NK-92 (cell line): ENCODE results near the gene EN1.

Source experiments
- DNase-seq: peaks from one replicate; lab custom pipeline; 2025; ENCODE audit not compliant: unreplicated experiment; lab: John Stamatoyannopoulos, UW

EN1 gene

GRCh38 chr2:118856330-118856977, 9.0 kb upstream of the EN1 start:
- DNase-seq = no peak

GRCh38 chr2:118855451-118856279, 8.2 kb upstream of the EN1 start:
- no peak for DNase-seq

GRCh38 chr2:118854507-118855345, 7.3 kb upstream of the EN1 start:
- no peak for DNase-seq

- no peak for DNase-seq
These were observed 6.3 kb upstream of the EN1 start for GRCh38 chr2:118853651-118854291.

- DNase-seq = no peak
These were observed 5.7 kb upstream of the EN1 start for GRCh38 chr2:118853129-118853640.

GRCh38 chr2:118852605-118853128, 5.2 kb upstream of the EN1 start:
- DNase-seq = no peak

GRCh38 chr2:118851650-118852049, 4.2 kb upstream of the EN1 start:
- DNase-seq = no peak

- DNase-seq = no peak
These were observed 3.5 kb upstream of the EN1 start for GRCh38 chr2:118850901-118851415.

GRCh38 chr2:118850168-118850900, 2.9 kb upstream of the EN1 start:
- DNase-seq = no peak

GRCh38 chr2:118849226-118850167, 2.0 kb upstream of the EN1 start:
- no peak for DNase-seq

- DNase-seq = no peak
These were observed 1.2 kb upstream of the EN1 start for GRCh38 chr2:118848381-118849225.

GRCh38 chr2:118847762-118848172, 319 bp upstream of the EN1 start:
- DNase-seq = no peak

- DNase-seq = no peak
These were observed 951 bp downstream of the EN1 start for GRCh38 chr2:118846442-118846952.

GRCh38 chr2:118845522-118846441, 1.7 kb downstream of the EN1 start:
- DNase-seq = no peak

- DNase-seq = no peak
These were observed 2.4 kb downstream of the EN1 start for GRCh38 chr2:118845005-118845521.

- no peak for DNase-seq
These were observed 3.0 kb downstream of the EN1 start for GRCh38 chr2:118844261-118845004.
